PFSK-1 (cell line): ENCODE results near the gene INPP5D.

Experiments used
- POLR2AphosphoS5 ChIP-seq: IDR thresholded peaks from 2 replicates; pipeline ENCODE4 v1.6.1; 2012; ENCODE audit warnings: low read depth, mild to moderate bottlenecking, control low read depth, low read length, moderate library complexity
- SIN3A ChIP-seq: IDR thresholded peaks from 2 replicates; pipeline ENCODE4 v1.6.1; 2012; ENCODE audit warnings: mild to moderate bottlenecking, low read length, moderate library complexity, borderline replicate concordance; ENCODE audit not compliant: insufficient read depth
- TAF1 ChIP-seq: IDR thresholded peaks from 2 replicates; pipeline ENCODE4 v1.6.1; 2012; ENCODE audit warnings: low read length, control low read depth, borderline replicate concordance; ENCODE audit not compliant: insufficient read depth
- TF ChIP-seq, protein P1 (sequence below), 2 experiments: IDR thresholded peaks; 2 replicates each; pipeline versions ENCODE4 v1.6.1 to v1.8.0; 2011 to 2012; ENCODE audit warnings: low read depth in 2 of 2, low read length in 2 of 2, control low read depth in 1 of 2, inconsistent platforms in 1 of 2, mild to moderate bottlenecking in 1 of 2, moderate library complexity in 1 of 2; ENCODE audit not compliant: insufficient read depth in 1 of 2

DNA sequence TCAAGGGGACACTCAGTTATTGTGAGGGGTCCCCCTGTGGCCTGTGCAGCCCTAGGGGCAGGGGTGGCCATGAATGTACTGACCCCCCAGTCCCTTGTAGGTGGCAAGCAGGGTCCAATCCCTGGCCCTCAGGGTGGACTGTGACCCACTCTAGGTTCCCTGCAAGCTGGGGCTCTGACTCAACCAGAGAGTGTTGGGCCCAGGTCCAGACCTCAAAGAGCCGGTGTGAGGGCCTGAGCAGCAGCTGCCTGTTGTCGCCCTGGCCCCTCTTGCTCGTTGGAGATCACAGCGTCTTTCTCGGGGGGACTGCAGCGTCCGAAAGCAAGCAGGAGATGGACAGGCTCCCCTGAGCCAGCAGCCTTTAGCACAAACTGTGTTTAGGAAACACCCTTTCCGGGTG is 124.5 kb downstream of the INPP5D start:
- TF ChIP-seq, protein P1, sequence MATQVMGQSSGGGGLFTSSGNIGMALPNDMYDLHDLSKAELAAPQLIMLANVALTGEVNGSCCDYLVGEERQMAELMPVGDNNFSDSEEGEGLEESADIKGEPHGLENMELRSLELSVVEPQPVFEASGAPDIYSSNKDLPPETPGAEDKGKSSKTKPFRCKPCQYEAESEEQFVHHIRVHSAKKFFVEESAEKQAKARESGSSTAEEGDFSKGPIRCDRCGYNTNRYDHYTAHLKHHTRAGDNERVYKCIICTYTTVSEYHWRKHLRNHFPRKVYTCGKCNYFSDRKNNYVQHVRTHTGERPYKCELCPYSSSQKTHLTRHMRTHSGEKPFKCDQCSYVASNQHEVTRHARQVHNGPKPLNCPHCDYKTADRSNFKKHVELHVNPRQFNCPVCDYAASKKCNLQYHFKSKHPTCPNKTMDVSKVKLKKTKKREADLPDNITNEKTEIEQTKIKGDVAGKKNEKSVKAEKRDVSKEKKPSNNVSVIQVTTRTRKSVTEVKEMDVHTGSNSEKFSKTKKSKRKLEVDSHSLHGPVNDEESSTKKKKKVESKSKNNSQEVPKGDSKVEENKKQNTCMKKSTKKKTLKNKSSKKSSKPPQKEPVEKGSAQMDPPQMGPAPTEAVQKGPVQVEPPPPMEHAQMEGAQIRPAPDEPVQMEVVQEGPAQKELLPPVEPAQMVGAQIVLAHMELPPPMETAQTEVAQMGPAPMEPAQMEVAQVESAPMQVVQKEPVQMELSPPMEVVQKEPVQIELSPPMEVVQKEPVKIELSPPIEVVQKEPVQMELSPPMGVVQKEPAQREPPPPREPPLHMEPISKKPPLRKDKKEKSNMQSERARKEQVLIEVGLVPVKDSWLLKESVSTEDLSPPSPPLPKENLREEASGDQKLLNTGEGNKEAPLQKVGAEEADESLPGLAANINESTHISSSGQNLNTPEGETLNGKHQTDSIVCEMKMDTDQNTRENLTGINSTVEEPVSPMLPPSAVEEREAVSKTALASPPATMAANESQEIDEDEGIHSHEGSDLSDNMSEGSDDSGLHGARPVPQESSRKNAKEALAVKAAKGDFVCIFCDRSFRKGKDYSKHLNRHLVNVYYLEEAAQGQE (IDR thresholded peaks at IDR 0.05; ENCODE audit: insufficient read depth in 1 of 2, low read depth in 2 of 2, low read length in 2 of 2): no peak
- TF ChIP-seq POLR2AphosphoS5: no peak
- no peak for TF ChIP-seq SIN3A
- TF ChIP-seq TAF1: no peak
